ENCODE data around the gene AGFG1. TPM values are rescaled to one million over a fixed set of nuclear protein-coding genes. Genes with fewer than 3 reads are reported as not detected.
"Not testable (repeated sequence)": the region's sequence is repeated elsewhere in the genome, so short reads cannot be mapped to it uniquely, and the experiment has no call there.

Gene AGFG1
- total RNA-seq, 1 experiment from 2014 or later = 81.3 TPM

GRCh38 chr2:227534714-227535113, 62.8 kb downstream of the AGFG1 start (continued):
- TF ChIP-seq ZNF232 (CRISPR knock-in tag; IDR thresholded peaks at IDR 0.05) (no peak), IRF2 (CRISPR knock-in tag; IDR thresholded peaks at IDR 0.05; ENCODE audit: borderline replicate concordance, low read depth) (no peak), ATF1 (CRISPR knock-in tag; IDR thresholded peaks at IDR 0.05) (no peak), MYBL2 (CRISPR knock-in tag; IDR thresholded peaks at IDR 0.05) (no peak)

GRCh38 chr2:227536445-227536844, 64.5 kb downstream of the AGFG1 start:
- ATAC-seq (no peak), DNase-seq (ENCODE audit: low spot score) (no peak)
- H3K27ac Mint-ChIP-seq = no peak overlapping the region
- peaks cover 75% of the 10 kb centered on the region for H3K36me3 Mint-ChIP-seq
- no peak overlapping the region for H3K4me3 Mint-ChIP-seq
- TF ChIP-seq KAT7 (CRISPR knock-in tag; IDR thresholded peaks at IDR 0.05; ENCODE audit: borderline replicate concordance) (no peak), CDX4 (CRISPR knock-in tag; IDR thresholded peaks at IDR 0.05; ENCODE audit: borderline replicate concordance) (no peak), NR1H2 (CRISPR knock-in tag; IDR thresholded peaks at IDR 0.05) (no peak), GRHL2 (CRISPR knock-in tag; IDR thresholded peaks at IDR 0.05; ENCODE audit: insufficient replicate concordance, severe bottlenecking) (no peak), PREB (CRISPR knock-in tag; IDR thresholded peaks at IDR 0.05; ENCODE audit: borderline replicate concordance) (no peak), MAX (CRISPR knock-in tag; IDR thresholded peaks at IDR 0.05) (no peak), ETV6 (CRISPR knock-in tag; IDR thresholded peaks at IDR 0.05) (no peak), ZNF671 (CRISPR knock-in tag; IDR thresholded peaks at IDR 0.05) (no peak), FOXP1 (CRISPR knock-in tag; IDR thresholded peaks at IDR 0.05; ENCODE audit: borderline replicate concordance) (no peak), ZMAT4 (CRISPR knock-in tag; IDR thresholded peaks at IDR 0.05) (no peak)
- no peaks in the 10 kb centered on the region for H3K4me1 Mint-ChIP-seq
- ChIA-PET POLR2A (no interaction called here), CTCF (no interaction called here)
- no peaks in the 10 kb centered on the region for H3K27me3 Mint-ChIP-seq (ENCODE audit: low read depth)
- H3K9me3 Mint-ChIP-seq = peaks cover 15% of the 10 kb centered on the region

GRCh38 chr2:227539465-227539956, 67.6 kb downstream of the AGFG1 start:
- DNase-seq (ENCODE audit: low spot score) (no peak), ATAC-seq (no peak)
- POLR2A ChIA-PET = no interaction called here
- Mint-ChIP-seq H3K9me3 (peaks cover 22% of the 10 kb centered on the region), H3K4me1 (no peaks in the 10 kb centered on the region), H3K4me3 (no peak overlapping the region), H3K27ac (no peak overlapping the region), H3K27me3 (ENCODE audit: low read depth) (no peaks in the 10 kb centered on the region), H3K36me3 (peaks cover 84% of the 10 kb centered on the region)
- CTCF ChIA-PET = no interaction called here
- no peak for TF ChIP-seq ZNF671 (CRISPR knock-in tag; IDR thresholded peaks at IDR 0.05)
- no peak for TF ChIP-seq RORB (CRISPR knock-in tag; IDR thresholded peaks at IDR 0.05)
- no peak for TF ChIP-seq FOXK1 (CRISPR knock-in tag; IDR thresholded peaks at IDR 0.05)
- TF ChIP-seq E2F1 (CRISPR knock-in tag; IDR thresholded peaks at IDR 0.05) = no peak
- TF ChIP-seq ESRRA (CRISPR knock-in tag; IDR thresholded peaks at IDR 0.05; ENCODE audit: borderline replicate concordance) = no peak
- TF ChIP-seq E2F4 (CRISPR knock-in tag; IDR thresholded peaks at IDR 0.05; ENCODE audit: borderline replicate concordance, low read depth) = no peak
- TF ChIP-seq IRF2 (CRISPR knock-in tag; IDR thresholded peaks at IDR 0.05; ENCODE audit: borderline replicate concordance, low read depth) = no peak
- no peak for TF ChIP-seq OVOL2 (CRISPR knock-in tag; IDR thresholded peaks at IDR 0.05; ENCODE audit: borderline replicate concordance)
- TF ChIP-seq ATF1 (CRISPR knock-in tag; IDR thresholded peaks at IDR 0.05) = no peak
- TF ChIP-seq ZNF263 (CRISPR knock-in tag; IDR thresholded peaks at IDR 0.05; ENCODE audit: low read depth) = no peak
- TF ChIP-seq ZNF416 (CRISPR knock-in tag; IDR thresholded peaks at IDR 0.05) = no peak
- TF ChIP-seq ATF2 (CRISPR knock-in tag; IDR thresholded peaks at IDR 0.05; ENCODE audit: borderline replicate concordance, low read depth) = no peak

- Mint-ChIP-seq H3K9me3 (peaks cover 30% of the 10 kb centered on the region), H3K36me3 (peaks cover 85% of the 10 kb centered on the region)
- POLR2A ChIA-PET; CTCF ChIA-PET; H3K4me1 Mint-ChIP-seq; H3K27ac Mint-ChIP-seq; H3K27me3 Mint-ChIP-seq (ENCODE audit: low read depth); DNase-seq (ENCODE audit: low spot score); H3K4me3 Mint-ChIP-seq; ATAC-seq: not testable (repeated sequence)
Observed at GRCh38 chr2:227540352-227540751, 68.4 kb downstream of the AGFG1 start.
